A673 (cell line): ENCODE data around the gene MAP4K4.

Experiments used
- CTCF ChIP-seq: fragments of 300-800, 200-600 bp; sonication (generic); conservative IDR thresholded peaks from 2 replicates; pipeline ENCODE4 v1.5.1; 2017; ENCODE audit warnings: low read depth, mild to moderate bottlenecking, antibody characterized with exemption, low read length, moderate library complexity, mixed read lengths
- EZH2 ChIP-seq: fragments of 200-600 bp; sonication (generic); IDR thresholded peaks from 2 replicates; pipeline ENCODE4 v1.6.1; 2017; ENCODE audit warnings: borderline replicate concordance, low read depth, mild to moderate bottlenecking, mixed read lengths, antibody characterized with exemption, low read length; ENCODE audit not compliant: poor library complexity, severe bottlenecking

DNA sequence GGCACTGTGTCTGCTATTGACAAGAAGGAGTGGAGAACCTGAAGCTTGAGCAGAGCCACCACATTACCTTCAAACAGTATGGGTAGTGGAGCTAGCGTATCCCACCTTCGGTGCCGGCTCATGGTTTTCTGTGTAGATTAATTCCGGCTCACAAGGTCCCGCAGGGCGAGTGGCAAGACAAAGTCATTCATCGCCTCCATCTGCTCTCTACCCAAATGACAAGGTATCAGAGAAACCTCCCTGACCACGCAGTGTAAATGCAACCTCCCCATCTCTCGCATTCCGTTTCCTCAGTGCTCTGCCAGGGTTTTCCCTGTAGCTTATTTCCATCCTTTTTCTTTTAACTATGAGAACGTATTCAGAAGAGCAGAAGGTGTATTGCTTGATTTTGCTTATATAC is 79.8 kb downstream of the MAP4K4 start:
- TF ChIP-seq CTCF (no peak), EZH2 (no peak)
